GM19395 (cell line): ENCODE data around the gene EMD.

ENCODE experiments used
- ATAC-seq: cut with Tn5 transposase; IDR thresholded peaks from one replicate; pipeline ENCODE4 v1.9.1; 2021; ENCODE audit warnings: mild to moderate bottlenecking, moderate library complexity; ENCODE audit not compliant: unreplicated experiment

EMD gene

GRCh38 chrX:154412468-154412867 lies 33.4 kb downstream of the EMD start:
- no peak for ATAC-seq

DNA sequence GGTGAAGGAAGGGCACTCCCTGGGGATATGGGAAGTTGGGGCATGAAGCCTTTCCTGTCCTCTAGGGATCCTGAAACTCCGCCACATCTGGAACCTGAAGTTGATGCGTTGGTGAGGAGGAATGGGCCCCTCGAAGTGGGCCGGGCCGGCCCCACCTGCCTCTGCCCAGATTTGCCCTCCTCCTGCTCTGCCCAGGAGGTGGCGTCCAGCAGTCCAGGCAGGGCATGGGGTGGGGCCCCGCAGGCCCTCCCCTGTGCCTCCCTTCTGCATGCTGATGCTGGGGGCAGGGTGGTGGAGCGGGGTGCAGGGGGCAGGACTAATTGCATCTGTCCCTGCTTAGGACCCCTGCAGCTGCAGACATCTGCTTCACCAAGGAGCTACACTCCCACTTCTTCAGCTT lies 34.0 kb downstream of the EMD start:
- no peak for ATAC-seq

GRCh38 chrX:154417157-154417556 lies 38.1 kb downstream of the EMD start:
- no peak for ATAC-seq

- ATAC-seq: no peak
Observed at GRCh38 chrX:154419189-154419588, 40.1 kb downstream of the EMD start.

DNA sequence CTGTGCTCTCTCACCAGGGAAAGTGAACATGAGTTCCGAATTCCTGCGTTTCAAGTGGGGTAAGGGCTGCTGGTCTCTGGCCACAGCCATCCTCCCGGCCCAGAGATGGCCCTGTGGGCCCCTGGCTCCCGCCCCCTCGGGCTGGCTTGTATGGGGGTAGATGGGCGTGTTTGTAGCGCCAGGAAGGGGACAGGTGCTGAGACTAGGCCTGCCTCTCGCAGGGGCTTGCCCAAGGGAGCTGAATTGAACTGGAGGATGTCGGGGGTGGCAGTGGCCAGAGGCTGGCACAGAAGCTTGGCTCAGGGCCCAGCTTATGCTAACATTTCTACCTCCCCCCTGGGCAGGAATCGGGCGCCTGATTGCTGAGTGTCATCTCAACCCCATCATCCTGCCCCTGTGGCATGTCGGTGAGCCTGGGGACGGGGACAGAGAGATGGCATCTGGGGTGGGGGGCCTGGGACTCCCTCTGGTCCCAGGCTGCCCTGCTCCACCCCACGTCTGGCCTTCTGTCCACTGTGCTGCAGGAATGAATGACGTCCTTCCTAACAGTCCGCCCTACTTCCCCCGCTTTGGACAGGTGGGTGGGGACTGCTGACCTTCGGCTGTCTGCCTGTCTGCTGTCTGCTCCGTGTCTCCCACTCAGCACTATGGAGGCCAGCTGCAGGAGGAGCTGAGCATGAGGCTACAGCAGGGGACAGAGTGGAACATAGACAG lies 40.8 kb downstream of the EMD start:
- ATAC-seq: no peak

DNA sequence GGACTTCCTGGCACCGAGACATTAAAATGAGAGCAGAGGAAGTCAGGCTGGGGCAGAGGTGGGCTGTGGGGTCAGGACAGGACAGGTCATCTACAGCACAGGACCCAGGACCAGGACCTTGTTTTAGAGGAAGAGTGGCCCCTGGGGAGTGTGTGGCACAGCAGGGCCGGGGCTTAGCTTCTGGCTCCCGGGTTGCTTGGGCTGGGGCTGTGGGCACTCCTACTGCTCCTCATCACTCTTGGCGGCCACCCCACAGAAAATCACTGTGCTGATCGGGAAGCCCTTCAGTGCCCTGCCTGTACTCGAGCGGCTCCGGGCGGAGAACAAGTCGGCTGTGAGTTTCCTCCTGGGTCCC lies 41.3 kb downstream of the EMD start:
- no peak for ATAC-seq

- no peak for ATAC-seq
Observed at GRCh38 chrX:154426916-154427770, 48.0 kb downstream of the EMD start.

DNA sequence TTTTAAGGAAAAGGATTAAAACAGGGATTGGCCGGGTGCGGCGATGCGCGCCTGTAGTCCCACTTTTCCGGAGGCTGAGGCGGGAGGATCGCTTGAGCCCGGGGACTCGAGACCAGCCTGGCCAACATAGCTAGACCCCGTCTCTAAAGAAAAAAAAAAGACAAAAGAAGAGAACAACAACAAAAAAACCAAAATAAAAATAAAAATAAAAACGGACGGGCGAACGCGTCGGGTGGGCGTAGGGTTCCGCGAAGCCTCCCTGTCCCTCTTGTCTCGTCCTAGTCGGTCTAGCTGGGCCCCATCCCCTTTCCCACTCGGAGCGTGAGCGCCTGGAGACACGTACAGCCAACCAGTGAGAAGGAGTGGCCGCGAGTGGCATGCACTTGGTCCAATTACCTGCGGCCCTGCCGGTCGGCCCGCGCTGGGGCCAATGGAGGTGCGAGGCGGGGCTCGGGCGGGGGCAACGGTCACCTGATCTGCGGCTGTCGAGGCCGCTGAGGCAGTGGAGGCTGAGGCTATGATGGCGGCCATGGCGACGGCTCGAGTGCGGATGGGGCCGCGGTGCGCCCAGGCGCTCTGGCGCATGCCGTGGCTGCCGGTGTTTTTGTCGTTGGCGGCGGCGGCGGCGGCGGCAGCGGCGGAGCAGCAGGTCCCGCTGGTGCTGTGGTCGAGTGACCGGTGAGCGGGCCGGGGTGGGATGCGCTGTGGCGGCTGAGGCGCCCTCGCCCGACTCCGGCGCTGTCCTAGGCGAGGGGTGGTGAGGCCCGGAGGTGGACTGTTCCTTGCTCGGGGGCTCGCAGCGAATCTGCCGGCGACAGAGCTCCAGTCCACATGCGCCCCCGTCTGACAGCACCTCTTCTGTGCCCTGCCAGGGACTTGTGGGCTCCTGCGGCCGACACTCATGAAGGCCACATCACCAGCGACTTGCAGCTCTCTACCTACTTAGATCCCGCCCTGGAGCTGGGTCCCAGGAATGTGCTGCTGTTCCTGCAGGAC lies 49.4 kb downstream of the EMD start, which contains the start of gene ATP6AP1:
ATP6AP1 (plus strand) TSS at position 502 of the 996 bp plus-strand sequence; CDS start at position 518, 16 bp downstream.
- peak; percentile 95 for ATAC-seq

DNA sequence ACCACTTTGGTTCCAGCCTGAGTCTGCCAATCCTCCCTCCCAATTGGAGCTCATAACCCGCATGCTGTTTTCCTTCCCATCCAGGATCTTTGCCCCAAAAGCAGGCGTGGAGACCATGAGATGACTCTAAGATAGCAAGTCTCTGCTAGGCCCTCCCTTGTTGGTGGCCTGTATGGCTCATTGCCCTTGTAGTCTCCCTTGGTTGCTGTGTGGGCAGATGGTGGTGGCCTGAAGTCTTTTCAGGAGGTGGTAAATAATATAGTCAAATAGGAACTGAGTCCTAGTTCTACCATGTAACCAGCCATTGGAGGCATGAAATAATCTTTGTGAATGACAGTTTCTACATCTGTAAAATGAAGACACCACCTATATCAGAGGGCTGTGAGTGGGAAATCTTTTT lies 50.6 kb downstream of the EMD start:
- no peak for ATAC-seq

GRCh38 chrX:154430479-154430878 lies 51.4 kb downstream of the EMD start:
- no peak for ATAC-seq

DNA sequence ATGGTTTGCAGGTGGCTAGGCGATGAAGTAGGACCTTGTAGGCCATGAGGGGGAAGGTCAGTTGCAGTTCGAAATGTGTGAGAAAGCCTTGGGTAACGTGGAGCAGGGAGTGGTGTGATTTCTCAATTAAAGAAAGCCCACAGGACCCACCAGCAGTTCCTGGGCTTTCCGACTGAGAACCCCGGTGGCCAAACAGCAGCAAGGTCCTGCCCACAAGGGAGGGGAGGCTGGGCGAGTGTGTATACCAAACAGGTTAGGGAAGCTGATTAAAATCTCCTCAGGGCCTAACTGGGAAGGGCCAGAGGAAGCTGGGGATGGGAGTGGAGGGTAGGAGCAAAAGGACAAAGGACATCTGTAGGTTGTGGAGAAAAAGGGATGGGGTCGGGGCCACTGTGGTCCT lies 51.8 kb downstream of the EMD start:
- ATAC-seq: no peak
